B cell (primary cell): ENCODE results near the gene MNT. TPM values are rescaled to one million over a fixed set of nuclear protein-coding genes. Genes with fewer than 3 reads are reported as not detected.

Experiments used
- ATAC-seq: fragments of 200-7000 bp; cut with Tn5 transposase; one replicate; pipeline ENCODE4 v1.10.0; 2021; ENCODE audit warnings: low read depth, mild to moderate bottlenecking, moderate number of reproducible peaks, moderate library complexity
- CTCF ChIA-PET: fragments of 350-600 bp; sonication (Branson Sonifier 250); formaldehyde crosslinking; loops from one replicate; lab custom pipeline; 2021; ENCODE audit warnings: antibody characterized with exemption, inconsistent platforms; lab: Charles Lee
- POLR2A ChIA-PET: fragments of 350-600 bp; sonication (Branson Sonifier 250); formaldehyde crosslinking; loops from one replicate; lab custom pipeline; 2021; ENCODE audit warnings: antibody characterized with exemption; lab: Charles Lee
- DNase-seq: peaks from one replicate; pipeline ENCODE4 v3.0.0; 2013
- H2AFZ ChIP-seq: 2 replicates; pipeline ENCODE4 v1.6.1; 2012; ENCODE audit warnings: mild to moderate bottlenecking, low read depth, low read length; ENCODE audit not compliant: insufficient read depth, poor library complexity, severe bottlenecking
- H3K27ac ChIP-seq, 2 donors: 1 replicate in 1 of 2; 2 replicates in 1 of 2; pipeline ENCODE4 v1.5.1; 2012 to 2013; ENCODE audit warnings: low read length in 2 of 2, mild to moderate bottlenecking in 2 of 2, moderate library complexity in 1 of 2
- H3K27me3 ChIP-seq, 4 experiments: fragments of 200-600 bp in 1 of 4; sonication (generic) in 1 of 4; replicated peaks in 1 of 4; 1 replicate in 2 of 4; 2 replicates in 2 of 4; pipeline versions ENCODE4 v1.6.1 to v1.7.0; 2013 to 2016; ENCODE audit warnings: low read length in 3 of 4, mild to moderate bottlenecking in 2 of 4, mixed read lengths in 1 of 4, moderate library complexity in 1 of 4; ENCODE audit not compliant: insufficient read depth in 4 of 4, control insufficient read depth in 3 of 4; ENCODE audit errors: control extremely low read depth in 1 of 4
- H3K36me3 ChIP-seq, 2 experiments: replicated peaks in 1 of 2; 1 replicate in 1 of 2; 2 replicates in 1 of 2; pipeline versions ENCODE4 v1.6.1 to v1.7.1; 2013; ENCODE audit warnings: low read length in 1 of 2; ENCODE audit not compliant: insufficient read depth in 2 of 2, control insufficient read depth in 1 of 2; ENCODE audit errors: control extremely low read depth in 1 of 2, extremely low read depth in 1 of 2
- H3K4me1 ChIP-seq, 2 donors: fragments of 200-600 bp in 1 of 2; sonication (generic) in 1 of 2; 1 replicate in 1 of 2; 2 replicates in 1 of 2; pipeline versions ENCODE4 v1.5.1 to v1.6.1; 2013 to 2017; ENCODE audit warnings: low read length in 2 of 2; ENCODE audit not compliant: control insufficient read depth in 2 of 2, insufficient read depth in 2 of 2
- H3K4me2 ChIP-seq: replicated peaks from 2 replicates; pipeline ENCODE3; 2012; ENCODE audit warnings: mild to moderate bottlenecking, low read depth, low read length; ENCODE audit not compliant: poor library complexity, severe bottlenecking
- H3K4me3 ChIP-seq, 5 experiments: fragments of 200-600 bp in 1 of 5; sonication (generic) in 1 of 5; 1 replicate in 3 of 5; 2 replicates in 2 of 5; pipeline versions ENCODE4 v1.5.1 to v1.7.0; 2011 to 2016; ENCODE audit warnings: low read length in 4 of 5, mild to moderate bottlenecking in 4 of 5, low read depth in 2 of 5, control low read depth in 1 of 5, moderate library complexity in 1 of 5; ENCODE audit not compliant: insufficient read depth in 1 of 5; ENCODE audit errors: control extremely low read depth in 1 of 5, extremely low read depth in 1 of 5
- H3K79me2 ChIP-seq: fragments of 200-600 bp; sonication (generic); one replicate; pipeline ENCODE4 v1.6.0; 2016; ENCODE audit warnings: low read length; ENCODE audit not compliant: control insufficient read depth, insufficient read depth
- H3K9ac ChIP-seq: fragments of 200-600 bp; sonication (generic); 2 replicates; pipeline ENCODE4 v1.6.1; 2017; ENCODE audit warnings: mild to moderate bottlenecking, low read length, moderate library complexity
- H3K9me3 ChIP-seq, 3 donors: one replicate each; pipeline versions ENCODE4 v1.6.1 to v1.7.1; 2013; ENCODE audit warnings: low read length in 2 of 3; ENCODE audit not compliant: control insufficient read depth in 2 of 3, insufficient read depth in 1 of 3; ENCODE audit errors: control extremely low read depth in 1 of 3
- H4K20me1 ChIP-seq: 2 replicates; pipeline ENCODE4 v1.6.0; 2012; ENCODE audit warnings: mild to moderate bottlenecking, low read length; ENCODE audit not compliant: insufficient read depth, control insufficient read depth, poor library complexity, severe bottlenecking
- H3K27ac Mint-ChIP-seq: one replicate; pipeline ENCODE4 v1.8.0; 2021; ENCODE audit warnings: mixed read lengths
- H3K27me3 Mint-ChIP-seq: one replicate; pipeline ENCODE4 v1.8.0; 2021; ENCODE audit warnings: mixed read lengths
- H3K4me1 Mint-ChIP-seq: one replicate; pipeline ENCODE4 v1.8.0; 2021; ENCODE audit warnings: mixed read lengths
- H3K4me3 Mint-ChIP-seq: one replicate; pipeline ENCODE4 v1.8.0; 2021; ENCODE audit warnings: mixed read lengths
- H3K9me3 Mint-ChIP-seq: one replicate; pipeline ENCODE4 v1.8.0; 2022; ENCODE audit warnings: mixed read lengths; ENCODE audit not compliant: insufficient read depth
- CTCF ChIP-seq: fragments of 200-600 bp; IDR thresholded peaks from one replicate; pipeline ENCODE4 v1.8.0; 2022; ENCODE audit warnings: antibody characterized with exemption, mild to moderate bottlenecking
- EZH2 ChIP-seq: IDR thresholded peaks from 2 replicates; pipeline ENCODE4 v1.6.1; 2012; ENCODE audit warnings: borderline replicate concordance, low read depth, mild to moderate bottlenecking, moderate library complexity, low read length; ENCODE audit not compliant: insufficient read depth, poor library complexity, severe bottlenecking
- WGBS: methylation state at CpG from one replicate; pipeline ENCODE4 v1.1.5; 2013; ENCODE audit warnings: missing lambda C conversion rate; ENCODE audit not compliant: insufficient coverage; 5-methylcytosine and 5-hydroxymethylcytosine counted together
- intact Hi-C: fragments of 100-400 bp; cut with micrococcal nuclease; formaldehyde crosslinking; loops from one replicate; pipeline ENCODE4 v1.10.0; 2022
- polyA plus RNA-seq: library from polyadenylated mRNA; depleted of rRNA; stranded (reverse); fragments of >200 nt; gene quantifications from 2 replicates; pipeline ENCODE4 v1.2.3, GENCODE V29; 2012
- total RNA-seq, 2 donors: library from RNA; stranded (reverse); fragments of 120-200 nt in 1 of 2; gene quantifications; 1 replicate in 1 of 2; 2 replicates in 1 of 2; pipeline versions ENCODE4 v1.2.3 to v1.2.4, GENCODE V29; 2013 to 2022

MNT gene
- total and polyA plus RNA-seq, 2 donors (not counting 1 experiment from before 2014, with no cell fraction given) = 20.0 to 68.5 TPM

- POLR2A ChIA-PET = no interaction called here
- Histone ChIP-seq H3K4me2 (no peak overlapping the region), H3K9ac (no peak overlapping the region), H3K4me1 (no peaks in the 10 kb centered on the region), H2AFZ (no peak overlapping the region), H4K20me1 (no peaks in the 10 kb centered on the region), H3K36me3 (peaks cover 0 to 16% of the 10 kb centered on the region in 2 experiments), H3K79me2 (no peaks in the 10 kb centered on the region), H3K27me3 (no peaks in the 10 kb centered on the region), H3K27ac (no peak overlapping the region), H3K9me3 (no peaks in the 10 kb centered on the region), H3K4me3 (no peak overlapping the region)
- 85% methylated on average over 8 of the region's 11 CpGs for WGBS
- Mint-ChIP-seq H3K9me3 (no peaks in the 10 kb centered on the region), H3K27me3 (no peaks in the 10 kb centered on the region), H3K27ac (no peak overlapping the region), H3K4me3 (no peak overlapping the region), H3K4me1 (no peaks in the 10 kb centered on the region)
- no peak for DNase-seq
- ATAC-seq = no peak
- intact Hi-C loops = no loop called here
- TF ChIP-seq CTCF (no peak), EZH2 (no peak)
- CTCF ChIA-PET = interaction anchor here (1.4 to 2.3 kb wide), 2 partner anchors 8 to 42 kb away, joined by 5 to 13 read pairs; no protein-coding TSS in a partner anchor
Observed at GRCh38 chr17:2374549-2375285, 26.1 kb downstream of the MNT start.

- H2AFZ ChIP-seq = no peak overlapping the region
- no peaks in the 10 kb centered on the region for H3K9me3 Mint-ChIP-seq
Observed at GRCh38 chr17:2373179-2373578, 27.7 kb downstream of the MNT start.

More at GRCh38 chr17:2373179-2373578, 27.7 kb downstream of the MNT start:
- Histone ChIP-seq H3K27ac (no peak overlapping the region), H3K9me3 (no peaks in the 10 kb centered on the region), H3K4me1 (no peaks in the 10 kb centered on the region), H3K27me3 (no peaks in the 10 kb centered on the region), H3K9ac (no peak overlapping the region), H3K36me3 (peaks cover 0 to 7% of the 10 kb centered on the region in 2 experiments), H4K20me1 (no peaks in the 10 kb centered on the region), H3K4me2 (no peak overlapping the region), H3K4me3 (no peak overlapping the region), H3K79me2 (no peaks in the 10 kb centered on the region)
- Mint-ChIP-seq H3K27ac (no peak overlapping the region), H3K4me3 (no peak overlapping the region), H3K27me3 (no peaks in the 10 kb centered on the region), H3K4me1 (no peaks in the 10 kb centered on the region)
- TF ChIP-seq CTCF = no peak
- no peak for TF ChIP-seq EZH2
- no peak for DNase-seq
- WGBS = 97% methylated on average over 18 of the region's 18 CpGs
- ChIA-PET POLR2A (no interaction called here), CTCF (interaction anchor here (2.3 kb wide), 1 partner anchor 10 kb away, joined by 13 read pairs; no protein-coding TSS in a partner anchor)
- intact Hi-C loops = no loop called here
- no peak for ATAC-seq
